ENCODE measurements around the gene RBM3. TPM values are rescaled to one million over a fixed set of nuclear protein-coding genes. Genes with fewer than 3 reads are reported as not detected.

RBM3 gene
- total RNA-seq, 1 donor from 2014 or later = 294 TPM

- TF ChIP-seq, protein P1, sequence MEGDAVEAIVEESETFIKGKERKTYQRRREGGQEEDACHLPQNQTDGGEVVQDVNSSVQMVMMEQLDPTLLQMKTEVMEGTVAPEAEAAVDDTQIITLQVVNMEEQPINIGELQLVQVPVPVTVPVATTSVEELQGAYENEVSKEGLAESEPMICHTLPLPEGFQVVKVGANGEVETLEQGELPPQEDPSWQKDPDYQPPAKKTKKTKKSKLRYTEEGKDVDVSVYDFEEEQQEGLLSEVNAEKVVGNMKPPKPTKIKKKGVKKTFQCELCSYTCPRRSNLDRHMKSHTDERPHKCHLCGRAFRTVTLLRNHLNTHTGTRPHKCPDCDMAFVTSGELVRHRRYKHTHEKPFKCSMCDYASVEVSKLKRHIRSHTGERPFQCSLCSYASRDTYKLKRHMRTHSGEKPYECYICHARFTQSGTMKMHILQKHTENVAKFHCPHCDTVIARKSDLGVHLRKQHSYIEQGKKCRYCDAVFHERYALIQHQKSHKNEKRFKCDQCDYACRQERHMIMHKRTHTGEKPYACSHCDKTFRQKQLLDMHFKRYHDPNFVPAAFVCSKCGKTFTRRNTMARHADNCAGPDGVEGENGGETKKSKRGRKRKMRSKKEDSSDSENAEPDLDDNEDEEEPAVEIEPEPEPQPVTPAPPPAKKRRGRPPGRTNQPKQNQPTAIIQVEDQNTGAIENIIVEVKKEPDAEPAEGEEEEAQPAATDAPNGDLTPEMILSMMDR (IDR thresholded peaks at IDR 0.05; ENCODE audit: partially characterized antibody, unreplicated experiment) = no peak
- Mint-ChIP-seq H3K4me3 (ENCODE audit: unreplicated experiment) (no peak overlapping the region), H3K27me3 (ENCODE audit: unreplicated experiment) (peaks cover 5% of the 10 kb centered on the region), H3K9me3 (ENCODE audit: unreplicated experiment) (peaks cover 7% of the 10 kb centered on the region), H3K27ac (ENCODE audit: unreplicated experiment) (no peak overlapping the region), H3K36me3 (ENCODE audit: unreplicated experiment) (no peaks in the 10 kb centered on the region), H3K4me1 (ENCODE audit: low read depth, unreplicated experiment) (no peaks in the 10 kb centered on the region)
- no peak for DNase-seq
Observed at GRCh38 chrX:48601741-48602394, 27.6 kb downstream of the RBM3 start.

DNA sequence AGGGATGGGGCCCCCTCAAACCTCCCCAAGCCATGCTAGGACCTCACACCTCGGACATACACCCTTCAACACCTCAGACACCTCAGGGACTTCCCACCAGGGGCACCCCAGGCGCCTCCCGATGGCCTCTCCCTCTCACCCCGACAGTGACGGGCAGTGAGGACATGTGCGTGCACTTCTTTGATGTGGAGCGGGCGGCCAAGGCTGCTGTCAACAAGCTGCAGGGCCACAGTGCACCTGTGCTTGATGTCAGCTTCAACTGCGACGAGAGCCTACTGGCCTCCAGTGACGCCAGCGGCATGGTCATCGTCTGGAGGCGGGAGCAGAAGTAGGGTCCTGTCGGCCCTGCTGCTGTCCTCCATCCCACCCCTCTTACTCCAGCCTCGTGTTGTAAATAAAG, 30.4 kb downstream of the RBM3 start:
- no peak overlapping the region for H3K27ac Mint-ChIP-seq (ENCODE audit: unreplicated experiment)
- H3K9me3 Mint-ChIP-seq (ENCODE audit: unreplicated experiment) = no peaks in the 10 kb centered on the region

DNA sequence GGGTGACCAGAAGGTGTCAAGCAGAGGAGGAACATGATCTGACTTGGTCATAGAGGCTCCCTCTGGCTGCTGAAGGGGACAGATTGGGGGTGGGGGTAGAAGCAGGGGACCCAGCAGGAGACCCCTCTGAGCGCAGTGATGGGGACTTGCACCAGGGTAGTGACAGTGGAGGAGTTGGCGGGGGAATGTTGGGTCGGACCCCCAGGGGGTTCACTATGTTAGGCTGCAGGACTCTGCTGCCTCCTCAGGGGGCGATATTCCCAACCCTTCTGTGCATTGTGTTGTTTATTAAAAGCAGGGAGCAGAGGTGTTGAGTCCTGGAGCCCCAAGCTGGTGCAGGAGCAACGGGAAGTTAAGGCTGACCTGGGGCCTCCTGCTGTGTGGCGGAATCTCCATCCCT, 31.8 kb downstream of the RBM3 start:
- no peak for DNase-seq
- H3K27me3 Mint-ChIP-seq (ENCODE audit: unreplicated experiment) = peaks cover 4% of the 10 kb centered on the region
- TF ChIP-seq, protein P1 (IDR thresholded peaks at IDR 0.05; ENCODE audit: partially characterized antibody, unreplicated experiment) = no peak
- H3K4me3 Mint-ChIP-seq (ENCODE audit: unreplicated experiment) = no peak overlapping the region
- H3K9me3 Mint-ChIP-seq (ENCODE audit: unreplicated experiment) = no peaks in the 10 kb centered on the region
- no peaks in the 10 kb centered on the region for H3K36me3 Mint-ChIP-seq (ENCODE audit: unreplicated experiment)
- no peaks in the 10 kb centered on the region for H3K4me1 Mint-ChIP-seq (ENCODE audit: low read depth, unreplicated experiment)
- no peak overlapping the region for H3K27ac Mint-ChIP-seq (ENCODE audit: unreplicated experiment)

More for the DNA sequence above, 30.4 kb downstream of the RBM3 start:
- Mint-ChIP-seq H3K4me3 (ENCODE audit: unreplicated experiment) (no peak overlapping the region), H3K4me1 (ENCODE audit: low read depth, unreplicated experiment) (no peaks in the 10 kb centered on the region), H3K27me3 (ENCODE audit: unreplicated experiment) (peaks cover 5% of the 10 kb centered on the region), H3K36me3 (ENCODE audit: unreplicated experiment) (no peaks in the 10 kb centered on the region)
- TF ChIP-seq, protein P1 (IDR thresholded peaks at IDR 0.05; ENCODE audit: partially characterized antibody, unreplicated experiment) = no peak
- no peak for DNase-seq

DNA sequence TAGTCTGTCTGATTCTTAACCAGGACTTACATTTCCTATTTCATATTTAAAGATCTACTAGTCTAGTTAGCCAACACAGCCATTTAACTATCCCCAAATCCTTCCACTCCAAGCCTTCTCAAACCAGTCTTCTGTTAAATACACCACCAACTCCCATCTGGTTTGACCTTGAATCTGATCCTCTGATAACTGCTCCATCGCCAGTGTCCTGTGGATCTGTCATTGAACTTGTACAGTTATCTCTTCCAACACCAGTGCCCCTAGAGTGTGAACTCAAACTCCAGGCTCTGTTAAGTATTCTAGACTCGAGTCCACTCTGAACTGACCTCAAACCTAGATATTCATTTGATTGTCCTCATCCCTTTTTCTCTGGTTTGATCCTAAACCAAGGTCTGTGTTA, 37.4 kb downstream of the RBM3 start:
- Mint-ChIP-seq H3K36me3 (ENCODE audit: unreplicated experiment) (no peaks in the 10 kb centered on the region), H3K4me3 (ENCODE audit: unreplicated experiment) (no peak overlapping the region), H3K27me3 (ENCODE audit: unreplicated experiment) (peaks cover 2% of the 10 kb centered on the region), H3K27ac (ENCODE audit: unreplicated experiment) (no peak overlapping the region), H3K9me3 (ENCODE audit: unreplicated experiment) (no peaks in the 10 kb centered on the region), H3K4me1 (ENCODE audit: low read depth, unreplicated experiment) (peaks cover 3% of the 10 kb centered on the region)
- no peak for DNase-seq
- TF ChIP-seq, protein P1 (IDR thresholded peaks at IDR 0.05; ENCODE audit: partially characterized antibody, unreplicated experiment) = no peak

DNA sequence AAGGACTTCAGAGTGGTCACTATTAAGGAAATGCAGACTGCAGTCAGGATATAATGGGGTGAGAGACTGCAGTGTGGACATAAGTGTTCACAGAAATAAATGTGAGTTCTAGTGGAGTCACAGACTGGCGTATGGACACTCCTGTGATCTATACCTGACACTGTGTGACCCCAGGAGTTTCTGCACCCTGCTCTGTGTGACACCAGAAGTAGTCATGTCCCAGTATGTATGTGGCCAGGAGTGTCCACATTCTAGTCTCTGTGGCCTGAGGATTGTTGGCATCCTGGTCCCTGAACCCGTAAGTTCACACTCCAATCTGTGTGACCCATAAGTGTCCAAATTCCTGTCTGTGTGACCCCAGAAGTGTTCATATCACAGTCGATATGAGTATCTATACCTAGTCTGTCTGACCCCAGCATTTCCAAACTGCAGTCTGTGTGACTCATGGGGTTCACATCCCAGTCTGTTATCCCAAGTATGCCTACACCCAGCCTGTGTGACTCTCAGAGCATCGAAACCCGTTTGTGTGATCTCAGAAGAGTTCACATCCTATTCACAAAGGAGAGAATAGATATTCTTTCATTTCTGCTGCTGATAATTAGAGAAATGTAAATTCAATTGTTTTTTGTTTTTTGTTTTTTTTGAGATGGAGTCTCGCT, 39.3 kb downstream of the RBM3 start:
- H3K27ac Mint-ChIP-seq (ENCODE audit: unreplicated experiment) = no peak overlapping the region
- peaks cover 7% of the 10 kb centered on the region for H3K4me1 Mint-ChIP-seq (ENCODE audit: low read depth, unreplicated experiment)
- peaks cover 2% of the 10 kb centered on the region for H3K27me3 Mint-ChIP-seq (ENCODE audit: unreplicated experiment)
- H3K36me3 Mint-ChIP-seq (ENCODE audit: unreplicated experiment) = no peaks in the 10 kb centered on the region
- no peak for DNase-seq
- H3K4me3 Mint-ChIP-seq (ENCODE audit: unreplicated experiment) = no peak overlapping the region
- TF ChIP-seq, protein P1 (IDR thresholded peaks at IDR 0.05; ENCODE audit: partially characterized antibody, unreplicated experiment) = no peak
- no peaks in the 10 kb centered on the region for H3K9me3 Mint-ChIP-seq (ENCODE audit: unreplicated experiment)

All from glutamatergic neuron (in vitro differentiated cells).